Stimulated activated CD8-positive, alpha-beta memory T cell treated with anti-CD3 and anti-CD28 coated beads, Interleukin-7, amount 100 ng/mL, for 24 hours (primary cell): ENCODE results near the gene GALNT7.

Experiments
- DNase-seq: peaks from one replicate; pipeline ENCODE4 v3.0.0-alpha.2; 2020; ENCODE audit warnings: low read depth

The GALNT7 gene

GRCh38 chr4:173347467-173347866 is 178.9 kb downstream of the GALNT7 start:
- no peak for DNase-seq

- no peak for DNase-seq
These were observed 189.3 kb downstream of the GALNT7 start for GRCh38 chr4:173357939-173358338.

DNA sequence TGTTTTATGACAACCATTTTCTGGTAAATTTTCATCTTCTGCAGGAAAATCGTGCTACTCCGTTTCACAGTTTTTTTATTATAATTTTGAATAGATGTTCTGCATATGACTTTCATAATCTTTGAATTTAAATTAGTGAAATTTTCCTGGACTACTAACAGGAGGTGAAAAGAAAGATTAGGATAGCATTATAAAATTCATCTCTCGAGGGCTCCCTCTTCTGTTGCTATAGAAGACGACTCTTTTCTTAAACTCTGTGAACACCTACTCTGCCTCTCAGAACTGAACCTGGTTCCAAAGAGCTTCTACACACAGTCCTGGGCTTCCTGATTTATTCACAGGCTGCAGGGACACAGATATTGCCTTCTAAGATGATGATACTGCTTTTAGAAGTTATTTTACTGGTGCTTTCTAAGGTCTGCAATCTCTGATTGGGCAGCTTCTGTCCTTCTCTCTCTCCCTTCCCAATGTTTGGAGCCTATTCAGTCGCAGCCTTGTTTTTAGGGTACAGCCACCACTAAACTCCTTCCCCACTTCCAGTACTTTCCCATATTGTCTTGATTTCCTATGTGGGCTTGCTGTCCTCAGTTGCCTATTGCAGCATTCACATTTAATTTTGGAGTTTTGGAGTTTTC is 192.1 kb downstream of the GALNT7 start:
- no peak for DNase-seq

- DNase-seq, result no peak
These were observed 194.1 kb downstream of the GALNT7 start for GRCh38 chr4:173362666-173363065.

DNA sequence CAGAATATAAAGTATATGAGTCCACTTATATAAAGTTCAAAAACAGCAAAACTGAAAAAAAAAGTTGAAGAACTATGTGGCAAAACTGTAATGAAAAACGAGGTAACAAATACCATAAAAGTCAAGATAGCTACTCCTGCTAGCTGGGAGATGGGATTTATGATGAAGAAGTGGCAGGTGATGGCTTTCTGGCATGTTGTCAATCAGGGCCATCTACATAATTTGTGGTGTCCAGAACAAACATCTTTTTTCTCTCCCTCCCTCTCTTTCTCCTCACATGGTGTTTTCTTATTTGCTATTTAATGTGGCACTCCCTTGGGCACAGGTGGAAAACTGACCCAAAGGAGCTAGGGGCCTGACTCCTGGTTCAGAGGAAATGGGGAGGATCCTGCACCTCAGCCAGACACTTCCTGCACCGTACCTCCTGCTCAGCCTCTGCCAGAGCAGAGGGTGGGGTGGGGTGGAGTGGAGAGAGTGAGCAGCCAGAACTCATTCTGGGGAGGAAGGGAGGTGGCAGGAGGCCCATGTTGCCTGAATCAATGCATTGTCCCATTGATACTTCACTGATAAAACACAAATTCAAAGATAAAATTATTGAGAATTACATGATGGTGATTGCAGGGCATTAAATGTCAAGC is 196.9 kb downstream of the GALNT7 start:
- DNase-seq, result no peak

GRCh38 chr4:173367285-173367684 is 198.7 kb downstream of the GALNT7 start:
- DNase-seq, result no peak

- no peak for DNase-seq
These were observed 199.3 kb downstream of the GALNT7 start for GRCh38 chr4:173367946-173368345.

DNA sequence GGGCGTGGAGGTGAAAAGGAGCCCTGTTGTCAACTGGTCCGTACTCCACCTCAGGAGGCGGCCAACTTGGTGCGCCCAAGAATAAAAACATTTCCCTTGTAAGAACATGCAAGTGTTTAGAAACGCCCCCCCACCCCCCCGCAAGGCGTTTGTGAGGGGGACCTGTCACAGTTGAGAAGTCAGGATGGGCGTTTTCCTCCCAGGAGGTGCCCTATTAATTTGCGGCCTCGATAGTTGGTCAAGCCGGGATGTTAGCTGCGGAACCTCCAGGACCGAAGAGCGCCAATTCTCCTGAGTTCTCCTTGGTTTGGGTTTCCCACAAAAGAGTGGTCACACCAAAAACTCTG is 201.5 kb downstream of the GALNT7 start:
- DNase-seq, result peak; percentile 30

DNA sequence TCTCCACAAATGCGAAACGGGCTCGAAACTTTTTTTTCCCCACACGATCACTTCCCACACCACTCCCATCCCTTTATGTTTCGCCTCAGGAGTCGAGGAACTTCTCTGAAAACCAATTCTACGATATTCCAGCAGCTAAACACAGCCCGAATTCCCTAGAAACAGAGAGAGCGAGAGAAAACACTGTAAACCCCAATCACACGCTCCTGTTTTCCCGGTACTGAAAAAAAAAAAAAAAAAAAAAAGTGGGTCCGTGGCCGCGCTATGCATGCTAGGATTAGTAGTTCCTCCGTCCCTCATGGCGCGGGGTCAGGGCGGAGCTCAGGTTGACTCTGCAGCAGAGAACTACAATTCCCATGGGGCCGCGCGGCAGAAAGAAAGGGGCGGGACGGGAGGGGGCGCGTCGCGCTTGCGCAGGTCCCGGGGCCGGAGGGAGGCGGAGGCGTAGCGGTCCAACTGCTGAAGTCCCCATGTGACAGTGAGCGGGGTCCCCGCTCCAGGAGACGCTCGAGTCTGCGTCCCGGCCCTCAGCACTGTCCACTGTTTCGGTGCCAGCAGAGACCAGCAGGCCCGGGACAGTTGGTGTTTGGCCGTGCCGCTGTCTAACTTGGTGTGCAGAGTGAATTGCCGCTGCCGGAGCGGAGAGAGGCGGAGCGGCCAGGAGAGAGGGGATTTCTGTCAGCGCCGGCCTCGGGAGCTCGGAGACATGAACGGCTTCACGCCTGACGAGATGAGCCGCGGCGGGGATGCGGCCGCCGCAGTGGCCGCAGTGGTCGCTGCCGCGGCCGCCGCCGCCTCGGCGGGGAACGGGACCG is 202.1 kb downstream of the GALNT7 start, which contains the start of gene SAP30:
Gene SAP30 (plus strand): TSS at position 478 of the 815 bp plus-strand sequence. CDS start 229 bp downstream, at position 707.
- DNase-seq, result peak; percentile 91

GRCh38 chr4:173371292-173372192 is 202.9 kb downstream of the GALNT7 start:
- DNase-seq, result no peak
